Femur (tissue), 1 donor: ENCODE measurements around the gene MTURN.
"Not testable (repeated sequence)": the region's sequence is repeated elsewhere in the genome, so short reads cannot be mapped to it uniquely, and the experiment has no call there.

ENCODE experiments used
- DNase-seq: peaks from one replicate; pipeline ENCODE4 v3.0.0-alpha.2; 2017

MTURN gene

DNA sequence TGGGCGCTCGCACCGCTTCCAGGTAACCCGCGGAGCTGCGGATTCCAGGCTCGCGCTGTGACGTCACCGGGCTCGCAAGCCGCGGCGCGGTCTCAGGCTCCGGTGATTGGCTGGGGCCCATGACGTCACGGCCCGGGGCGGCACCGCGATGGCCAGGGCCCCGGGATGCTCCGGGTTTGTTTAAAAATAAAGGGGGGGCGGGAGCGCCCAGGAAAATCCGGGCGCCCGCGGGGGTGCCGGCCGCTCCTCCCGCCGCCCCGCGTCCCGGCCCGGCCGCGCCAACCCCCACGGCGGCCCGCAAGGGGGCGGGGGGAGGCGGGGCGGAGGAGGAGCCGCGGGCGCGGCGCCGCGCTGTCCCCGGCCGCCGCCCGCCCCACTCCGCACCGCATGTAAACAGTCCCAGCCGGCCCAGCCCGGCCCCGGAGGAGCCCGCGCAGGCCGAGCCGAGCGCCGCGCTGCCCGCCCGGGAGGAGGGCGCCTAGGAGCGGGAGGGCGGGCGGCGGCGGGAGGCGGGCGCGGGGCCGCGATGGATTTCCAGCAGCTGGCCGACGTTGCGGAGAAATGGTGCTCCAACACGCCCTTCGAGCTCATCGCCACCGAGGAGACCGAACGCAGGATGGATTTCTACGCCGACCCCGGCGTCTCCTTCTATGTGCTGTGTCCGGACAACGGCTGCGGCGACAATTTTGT, at the start of gene MTURN:
MTURN (plus strand) TSS at position 376 of the 690 bp plus-strand sequence; CDS start at position 527, 151 bp downstream.
- peak; percentile 90 for DNase-seq

DNA sequence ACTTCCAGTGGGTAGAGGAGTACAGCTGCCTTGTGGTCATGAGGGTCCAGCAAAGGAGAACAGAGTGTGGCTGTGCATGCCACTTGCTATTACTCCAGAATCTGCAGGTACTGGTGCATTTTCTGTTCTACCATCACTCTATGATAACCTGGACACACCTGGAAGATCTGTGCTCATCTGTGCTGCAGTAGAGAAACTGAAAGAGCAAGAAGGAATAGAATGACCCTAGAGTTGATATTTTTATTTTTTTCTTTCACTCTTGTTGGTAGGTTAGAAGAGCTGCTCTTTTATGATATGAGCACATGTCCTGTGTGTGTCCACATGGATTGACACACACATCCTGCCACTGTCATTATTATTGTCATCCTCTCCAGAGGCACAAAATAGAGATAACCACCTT, 48.3 kb upstream of the MTURN start:
- DNase-seq, result no peak

- no peak for DNase-seq
Measured at GRCh38 chr7:30087371-30087770, 47.4 kb upstream of the MTURN start.

- DNase-seq, result no peak
Measured at GRCh38 chr7:30088362-30088761, 46.4 kb upstream of the MTURN start.

DNA sequence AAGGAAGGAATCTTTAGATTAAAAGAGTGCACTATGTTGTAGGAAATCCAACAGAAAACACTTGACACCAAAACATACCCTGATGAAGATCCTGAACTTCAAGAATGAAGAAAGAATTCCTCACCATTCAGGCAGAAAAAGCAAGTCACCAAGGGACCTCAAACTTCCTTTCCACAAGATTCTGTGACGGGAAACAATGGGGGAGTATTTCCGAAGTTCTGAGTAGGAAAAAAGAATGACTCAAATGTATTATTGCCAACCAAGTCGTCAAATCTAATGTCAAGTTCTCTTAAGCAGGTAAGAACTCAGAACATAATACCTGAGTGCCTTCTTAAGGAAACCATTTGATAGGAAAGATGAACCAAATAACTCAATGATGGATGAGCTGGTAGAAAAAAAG, 44.7 kb upstream of the MTURN start:
- DNase-seq, result no peak

- DNase-seq, result no peak
Measured at GRCh38 chr7:30091491-30091912, 43.3 kb upstream of the MTURN start.

DNA sequence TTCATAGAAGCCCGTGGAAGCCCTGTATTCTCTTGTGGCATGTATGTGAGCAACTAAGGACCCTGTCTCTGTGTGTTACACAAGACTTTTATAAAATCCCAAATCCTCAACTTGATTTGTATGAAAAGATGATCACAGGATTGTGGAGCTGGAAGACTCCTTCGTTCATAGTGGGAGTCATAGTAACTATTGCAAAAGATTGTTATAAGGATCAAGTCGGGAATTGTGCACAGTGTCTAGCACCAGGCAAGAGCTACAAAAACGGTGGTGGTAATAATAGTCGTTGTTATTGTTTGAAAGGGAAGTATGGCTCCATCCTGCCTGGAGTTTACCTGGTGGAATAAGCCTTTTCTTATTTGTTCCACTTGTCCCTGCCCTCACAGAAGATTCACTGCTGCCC, 42.8 kb upstream of the MTURN start:
- no peak for DNase-seq

DNA sequence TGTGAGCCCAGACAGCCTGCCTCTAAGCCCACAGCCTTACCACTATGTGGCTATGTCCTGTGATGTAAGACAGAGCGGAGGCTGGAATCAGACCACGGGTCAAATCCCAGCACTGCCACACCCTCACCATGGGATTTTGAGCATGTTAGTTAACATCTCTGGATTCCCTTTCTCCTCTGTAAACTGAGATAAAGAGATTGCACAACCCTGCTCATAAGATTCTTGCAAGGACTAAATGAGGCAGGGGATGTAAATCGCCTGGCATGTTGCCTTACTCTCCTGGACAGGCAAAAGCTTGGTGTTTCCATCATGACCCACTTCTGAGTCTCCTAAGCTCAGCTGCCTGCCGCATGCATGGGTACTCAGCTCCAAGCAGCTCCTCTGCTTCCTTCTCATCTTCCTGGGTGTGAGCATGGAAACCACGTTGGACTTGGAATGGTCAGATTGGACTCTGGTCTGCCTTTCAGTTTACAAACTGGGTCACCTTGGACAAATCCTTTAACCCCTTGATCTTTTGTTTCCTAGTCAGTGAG, 41.3 kb upstream of the MTURN start:
- DNase-seq, result no peak

GRCh38 chr7:30098599-30098998, 36.2 kb upstream of the MTURN start:
- not testable (repeated sequence) for DNase-seq

GRCh38 chr7:30102281-30102680, 32.5 kb upstream of the MTURN start:
- DNase-seq, result no peak

GRCh38 chr7:30104157-30104556, 30.6 kb upstream of the MTURN start:
- no peak for DNase-seq

DNA sequence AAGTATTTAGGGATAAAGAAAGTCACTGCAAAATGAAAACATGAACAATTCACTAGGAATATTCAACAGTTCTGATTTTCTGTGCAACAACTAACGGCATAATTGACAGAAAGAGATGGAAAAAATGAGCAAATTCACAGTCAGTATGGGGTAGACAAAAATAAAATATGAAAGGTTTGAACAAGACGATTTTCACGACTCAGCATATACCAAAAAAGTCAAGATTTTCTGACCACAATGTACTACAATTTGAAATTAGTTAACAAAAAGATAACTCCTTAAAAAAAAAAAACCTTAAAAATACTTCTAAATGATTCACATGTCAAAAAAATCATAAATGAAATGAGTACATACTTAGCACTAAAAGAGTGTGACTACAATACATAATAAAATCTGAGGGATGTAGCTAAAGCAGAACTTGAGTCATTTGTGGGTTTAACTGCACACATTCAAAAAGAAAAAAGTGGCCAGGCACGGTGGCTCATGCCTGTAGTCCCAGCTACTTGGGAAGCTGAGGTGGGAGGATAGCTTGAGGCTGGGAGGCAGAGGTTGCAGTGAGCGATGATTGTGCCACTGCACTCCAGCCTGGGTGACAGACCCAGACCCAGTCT, 22.6 kb upstream of the MTURN start:
- DNase-seq, result no peak

DNA sequence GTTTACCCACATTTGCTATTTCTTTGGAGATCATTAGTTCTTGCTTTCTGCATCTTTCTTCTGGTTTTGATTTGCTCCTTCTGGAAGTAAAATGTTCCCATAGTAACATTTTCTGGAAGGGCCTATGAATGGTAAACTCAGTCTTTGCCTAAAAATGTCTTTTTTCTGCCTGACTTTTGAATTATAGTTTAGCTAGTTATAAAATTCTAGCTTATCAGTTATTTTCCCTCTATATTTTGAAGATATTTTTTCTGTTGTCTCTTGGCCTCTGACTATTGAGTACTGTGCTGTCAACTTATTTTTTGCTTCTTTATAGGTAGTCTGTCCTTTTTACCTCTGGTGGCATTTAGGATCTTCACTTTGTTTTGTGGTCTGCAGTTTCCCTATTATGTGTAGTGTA, 21.6 kb upstream of the MTURN start:
- no peak for DNase-seq

DNA sequence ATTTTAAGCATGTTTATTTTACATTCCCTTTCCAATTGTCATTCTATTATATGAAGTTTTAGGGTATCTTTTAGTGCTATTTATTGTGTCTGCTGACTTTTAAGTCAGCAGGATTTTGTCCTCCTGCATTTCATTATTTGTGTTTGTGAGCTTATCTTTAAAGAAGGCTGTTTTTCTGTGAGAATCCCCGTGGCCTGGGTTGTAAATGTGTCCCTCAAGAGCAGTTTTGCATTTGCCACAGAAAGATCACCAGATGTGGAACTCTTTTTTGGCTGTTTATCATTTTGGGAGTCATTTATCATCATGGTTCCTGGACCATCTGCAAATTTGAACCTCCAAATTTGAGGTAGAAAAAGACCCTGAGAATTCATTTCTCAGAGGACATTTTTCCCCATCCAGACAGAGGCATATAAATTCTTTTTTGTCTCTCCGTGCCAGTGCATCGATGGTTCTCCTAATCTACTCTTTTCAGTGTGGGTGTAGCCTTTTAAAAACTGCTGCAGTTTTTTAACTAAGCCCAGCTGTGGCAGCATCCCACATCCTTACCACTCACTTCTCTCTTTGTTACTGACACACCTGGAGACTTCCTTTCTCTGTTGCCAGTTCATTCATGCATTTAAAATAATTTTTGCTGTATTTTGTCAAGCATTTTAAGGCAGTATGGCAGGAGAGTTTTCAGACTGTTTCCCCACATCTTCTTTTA, 20.1 kb upstream of the MTURN start:
- DNase-seq, result no peak

GRCh38 chr7:30115709-30116297, 19.0 kb upstream of the MTURN start:
- DNase-seq, result no peak

- peak; percentile 84 for DNase-seq
Measured at GRCh38 chr7:30116771-30117170, 18.0 kb upstream of the MTURN start.

GRCh38 chr7:30117896-30118295, 16.9 kb upstream of the MTURN start:
- DNase-seq, result no peak

DNA sequence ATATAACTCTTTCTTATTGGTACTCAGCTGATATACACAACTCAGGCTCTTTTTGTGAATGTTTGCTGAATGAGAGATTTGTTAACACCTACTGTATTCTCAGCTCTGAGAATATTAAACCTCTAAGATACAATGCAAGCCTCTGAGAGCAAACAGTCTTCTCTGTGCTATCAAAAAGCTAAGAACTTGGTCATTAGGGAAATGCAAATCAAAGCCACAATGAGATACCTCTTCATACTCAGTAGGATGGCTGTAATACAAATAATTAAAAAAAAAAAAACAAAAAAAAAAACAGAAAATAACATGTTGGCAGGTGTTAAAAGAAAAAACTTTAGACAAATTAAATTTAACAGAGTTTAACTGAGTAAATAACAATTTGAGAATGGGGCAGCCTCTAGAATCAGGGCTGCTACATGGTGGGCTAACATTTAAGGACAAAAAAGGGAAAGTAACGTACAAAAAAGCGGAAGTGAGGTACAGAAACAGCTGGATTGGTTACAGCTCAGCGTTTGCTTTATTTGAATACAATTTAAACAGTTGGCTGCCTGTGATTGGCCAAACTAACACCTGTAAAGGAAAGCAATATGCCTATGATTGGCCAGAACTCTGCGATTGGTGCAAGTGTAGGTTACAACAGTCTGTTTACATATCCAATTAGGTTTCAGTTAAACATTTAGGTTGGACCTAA, 14.8 kb upstream of the MTURN start:
- DNase-seq, result no peak

- no peak for DNase-seq
Measured at GRCh38 chr7:30133736-30134610, 813 bp upstream of the MTURN start.

- DNase-seq, result peak; percentile 71
Measured at GRCh38 chr7:30135301-30136116, 723 bp downstream of the MTURN start.
